ENCODE measurements around the gene TRERF1.
"Not testable (repeated sequence)": the region's sequence is repeated elsewhere in the genome, so short reads cannot be mapped to it uniquely, and the experiment has no call there.

Gene TRERF1

GRCh38 chr6:42331019-42331418 is 120.7 kb downstream of the TRERF1 start:
- no peaks in the 10 kb centered on the region for H3K4me1 ChIP-seq (ENCODE audit: low read length)
- H3K36me3 ChIP-seq (replicated peaks; ENCODE audit: insufficient read depth, low read length), result no peaks in the 10 kb centered on the region
- H3K4me2 ChIP-seq (ENCODE audit: low read depth, low read length), result no peak overlapping the region
- no peaks in the 10 kb centered on the region for H3F3A ChIP-seq (ENCODE audit: insufficient read depth, low read length)
- no peaks in the 10 kb centered on the region for H3K9me3 ChIP-seq (replicated peaks; ENCODE audit: insufficient read depth, low read length)
- H3K9me2 ChIP-seq (replicated peaks; ENCODE audit: insufficient read depth, low read length), result no peaks in the 10 kb centered on the region
- no peak overlapping the region for H2AFZ ChIP-seq (ENCODE audit: low read length)
- H4K20me1 ChIP-seq (ENCODE audit: insufficient read depth, low read length), result no peaks in the 10 kb centered on the region
- H3K27ac ChIP-seq (ENCODE audit: low read length), result no peak overlapping the region
- H3K27me3 ChIP-seq (replicated peaks; ENCODE audit: insufficient read depth, low read length), result no peaks in the 10 kb centered on the region
- no peaks in the 10 kb centered on the region for H3K79me2 ChIP-seq (ENCODE audit: low read length)
- no peak overlapping the region for H3K9ac ChIP-seq (ENCODE audit: low read length)
- no peak overlapping the region for H3K4me3 ChIP-seq (ENCODE audit: low read length)
- DNase-seq, result no peak
- TF ChIP-seq EZH2 (optimal IDR thresholded peaks at IDR 0.05; ENCODE audit: low read depth, low read length) (no peak), CTCF (IDR thresholded peaks at IDR 0.05; ENCODE audit: low read length) (no peak), EZH2phosphoT487 (IDR thresholded peaks at IDR 0.05; ENCODE audit: low read length) (no peak)

- no peak overlapping the region for H3K9ac ChIP-seq (ENCODE audit: low read length)
- no peak overlapping the region for H3K4me2 ChIP-seq (ENCODE audit: low read depth, low read length)
- H3F3A ChIP-seq (ENCODE audit: insufficient read depth, low read length), result no peaks in the 10 kb centered on the region
- no peak overlapping the region for H3K27ac ChIP-seq (ENCODE audit: low read length)
- no peaks in the 10 kb centered on the region for H3K36me3 ChIP-seq (replicated peaks; ENCODE audit: insufficient read depth, low read length)
- H3K27me3 ChIP-seq (replicated peaks; ENCODE audit: insufficient read depth, low read length), result no peaks in the 10 kb centered on the region
- no peaks in the 10 kb centered on the region for H3K9me3 ChIP-seq (replicated peaks; ENCODE audit: insufficient read depth, low read length)
- no peak overlapping the region for H2AFZ ChIP-seq (ENCODE audit: low read length)
- no peak for TF ChIP-seq CTCF (IDR thresholded peaks at IDR 0.05; ENCODE audit: low read length)
- no peak overlapping the region for H3K4me3 ChIP-seq (ENCODE audit: low read length)
- no peaks in the 10 kb centered on the region for H3K79me2 ChIP-seq (ENCODE audit: low read length)
- no peaks in the 10 kb centered on the region for H3K4me1 ChIP-seq (ENCODE audit: low read length)
- no peaks in the 10 kb centered on the region for H4K20me1 ChIP-seq (ENCODE audit: insufficient read depth, low read length)
- no peaks in the 10 kb centered on the region for H3K9me2 ChIP-seq (replicated peaks; ENCODE audit: insufficient read depth, low read length)
- no peak for DNase-seq
These were observed 125.5 kb downstream of the TRERF1 start for GRCh38 chr6:42326248-42326647.

- H3F3A ChIP-seq (ENCODE audit: insufficient read depth, low read length); H3K27ac ChIP-seq (ENCODE audit: low read length); H4K20me1 ChIP-seq (ENCODE audit: insufficient read depth, low read length); H2AFZ ChIP-seq (ENCODE audit: low read length); H3K27me3 ChIP-seq (replicated peaks; ENCODE audit: insufficient read depth, low read length); DNase-seq; H3K4me1 ChIP-seq (ENCODE audit: low read length); H3K9ac ChIP-seq (ENCODE audit: low read length); H3K9me3 ChIP-seq (replicated peaks; ENCODE audit: insufficient read depth, low read length); H3K79me2 ChIP-seq (ENCODE audit: low read length); H3K4me2 ChIP-seq (ENCODE audit: low read depth, low read length); H3K4me3 ChIP-seq (ENCODE audit: low read length); H3K36me3 ChIP-seq (replicated peaks; ENCODE audit: insufficient read depth, low read length); H3K9me2 ChIP-seq (replicated peaks; ENCODE audit: insufficient read depth, low read length): not testable (repeated sequence)
These were observed 126.9 kb downstream of the TRERF1 start for GRCh38 chr6:42324656-42325324.

GRCh38 chr6:42322676-42323075 is 129.1 kb downstream of the TRERF1 start:
- no peak overlapping the region for H3K4me3 ChIP-seq (ENCODE audit: low read length)
- no peak overlapping the region for H3K27ac ChIP-seq (ENCODE audit: low read length)
- no peaks in the 10 kb centered on the region for H3K9me3 ChIP-seq (replicated peaks; ENCODE audit: insufficient read depth, low read length)
- no peaks in the 10 kb centered on the region for H3K36me3 ChIP-seq (replicated peaks; ENCODE audit: insufficient read depth, low read length)
- no peaks in the 10 kb centered on the region for H3K4me1 ChIP-seq (ENCODE audit: low read length)
- H3K4me2 ChIP-seq (ENCODE audit: low read depth, low read length), result no peak overlapping the region
- no peak overlapping the region for H2AFZ ChIP-seq (ENCODE audit: low read length)
- no peaks in the 10 kb centered on the region for H3F3A ChIP-seq (ENCODE audit: insufficient read depth, low read length)
- no peak overlapping the region for H3K9ac ChIP-seq (ENCODE audit: low read length)
- no peaks in the 10 kb centered on the region for H3K79me2 ChIP-seq (ENCODE audit: low read length)
- no peaks in the 10 kb centered on the region for H4K20me1 ChIP-seq (ENCODE audit: insufficient read depth, low read length)
- TF ChIP-seq CTCF (IDR thresholded peaks at IDR 0.05; ENCODE audit: low read length) (0 out of 2 replicates have a peak, but pooled peaks have one; percentile 9), EZH2 (optimal IDR thresholded peaks at IDR 0.05; ENCODE audit: low read depth, low read length) (no peak)
- no peak for DNase-seq
- no peaks in the 10 kb centered on the region; the same call in 1 of the 2 replicates for H3K9me2 ChIP-seq (replicated peaks; ENCODE audit: insufficient read depth, low read length)
- no peaks in the 10 kb centered on the region for H3K27me3 ChIP-seq (replicated peaks; ENCODE audit: insufficient read depth, low read length)

Measured in MM.1S (cell line).